Choroid plexus epithelial cell (primary cell): Measurements from ENCODE around the gene KCNMB4.
A peak's percentile ranks its signal among the peaks of the same experiment; 100 is the strongest.

Source experiments
- DNase-seq: peaks from one replicate; pipeline ENCODE4 v3.0.0-alpha.2; 2010; ENCODE audit warnings: low read depth
- H3K4me3 ChIP-seq: 2 replicates; pipeline ENCODE4 v1.5.1; 2011; ENCODE audit warnings: low read depth, mild to moderate bottlenecking, control low read depth, low read length, moderate library complexity
- CTCF ChIP-seq: conservative IDR thresholded peaks from 2 replicates; pipeline ENCODE4 v1.5.1; 2011; ENCODE audit warnings: low read depth, mild to moderate bottlenecking, control low read depth, inconsistent platforms, low read length, moderate library complexity

Gene KCNMB4

GRCh38 chr12:70436836-70437235 lies 70.7 kb downstream of the KCNMB4 start:
- no peak overlapping the region for H3K4me3 ChIP-seq
- no peak for DNase-seq
- no peak for TF ChIP-seq CTCF

- DNase-seq, result peak; percentile 26
- no peak overlapping the region for H3K4me3 ChIP-seq
- TF ChIP-seq CTCF, result no peak
These were observed 77.1 kb downstream of the KCNMB4 start for GRCh38 chr12:70443062-70443673.

GRCh38 chr12:70444903-70445302 lies 78.8 kb downstream of the KCNMB4 start:
- peak; percentile 28 for DNase-seq
- no peak overlapping the region for H3K4me3 ChIP-seq
- TF ChIP-seq CTCF, result no peak

- no peak overlapping the region for H3K4me3 ChIP-seq
- DNase-seq, result peak; percentile 23
- TF ChIP-seq CTCF, result no peak
These were observed 82.3 kb downstream of the KCNMB4 start for GRCh38 chr12:70448371-70448770.

- no peak for TF ChIP-seq CTCF
- H3K4me3 ChIP-seq, result no peak overlapping the region
- DNase-seq, result no peak
These were observed 83.1 kb downstream of the KCNMB4 start for GRCh38 chr12:70449074-70449752.

- DNase-seq, result no peak
- no peak overlapping the region for H3K4me3 ChIP-seq
- no peak for TF ChIP-seq CTCF
These were observed 83.8 kb downstream of the KCNMB4 start for GRCh38 chr12:70449753-70450341.

- H3K4me3 ChIP-seq, result no peak overlapping the region
- no peak for TF ChIP-seq CTCF
- DNase-seq, result no peak
These were observed 85.4 kb downstream of the KCNMB4 start for GRCh38 chr12:70451528-70451927.
